ENCODE results near the gene ZNF512.

GRCh38 chr2:27664622-27665363 lies 82.0 kb downstream of the ZNF512 start:
- TF ChIP-seq EZH2 (IDR thresholded peaks at IDR 0.05; ENCODE audit: insufficient read depth, poor library complexity, severe bottlenecking) (no peak), EZH2phosphoT487 (IDR thresholded peaks at IDR 0.05; ENCODE audit: insufficient read depth, low read depth) (no peak)

Measured in GM23248 (cell line).